ENCODE measurements around the gene PYM1. TPM values are rescaled to one million over a fixed set of nuclear protein-coding genes. Genes with fewer than 3 reads are reported as not detected.

PYM1 gene
- total and polyA plus RNA-seq, 10 donors = 26.7 to 54.0 (median 37.8) TPM

- DNase-seq = no peak
Observed at GRCh38 chr12:55938826-55939501, 11.3 kb upstream of the PYM1 start.

DNA sequence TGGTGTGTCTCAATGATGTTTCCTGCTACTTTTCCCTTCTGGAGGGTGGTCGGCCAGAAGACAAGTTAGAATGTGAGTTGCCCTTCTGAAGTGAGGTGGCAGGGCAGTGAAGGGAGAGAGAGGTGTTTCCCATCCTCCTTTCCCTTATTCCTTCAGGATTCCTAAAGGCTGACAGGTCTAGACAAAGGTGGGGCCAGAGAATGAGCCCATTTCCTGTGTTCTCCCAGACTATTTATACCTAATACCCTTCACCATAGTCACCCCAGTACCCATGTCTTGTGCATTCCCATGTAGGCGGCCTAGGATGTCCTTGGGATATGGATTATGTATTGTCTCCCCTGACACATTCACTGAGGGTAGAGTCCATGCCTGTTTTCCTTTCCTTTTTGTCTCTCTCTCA is 10.3 kb upstream of the PYM1 start:
- intact Hi-C loops (cut with DNase I; ENCODE audit: low total_unique reads) = no loop called here
- WGBS, 5 donors = 74 to 88% (median 82%) methylated on average over 2 of the region's 2 CpGs
- TF ChIP-seq, protein P1, sequence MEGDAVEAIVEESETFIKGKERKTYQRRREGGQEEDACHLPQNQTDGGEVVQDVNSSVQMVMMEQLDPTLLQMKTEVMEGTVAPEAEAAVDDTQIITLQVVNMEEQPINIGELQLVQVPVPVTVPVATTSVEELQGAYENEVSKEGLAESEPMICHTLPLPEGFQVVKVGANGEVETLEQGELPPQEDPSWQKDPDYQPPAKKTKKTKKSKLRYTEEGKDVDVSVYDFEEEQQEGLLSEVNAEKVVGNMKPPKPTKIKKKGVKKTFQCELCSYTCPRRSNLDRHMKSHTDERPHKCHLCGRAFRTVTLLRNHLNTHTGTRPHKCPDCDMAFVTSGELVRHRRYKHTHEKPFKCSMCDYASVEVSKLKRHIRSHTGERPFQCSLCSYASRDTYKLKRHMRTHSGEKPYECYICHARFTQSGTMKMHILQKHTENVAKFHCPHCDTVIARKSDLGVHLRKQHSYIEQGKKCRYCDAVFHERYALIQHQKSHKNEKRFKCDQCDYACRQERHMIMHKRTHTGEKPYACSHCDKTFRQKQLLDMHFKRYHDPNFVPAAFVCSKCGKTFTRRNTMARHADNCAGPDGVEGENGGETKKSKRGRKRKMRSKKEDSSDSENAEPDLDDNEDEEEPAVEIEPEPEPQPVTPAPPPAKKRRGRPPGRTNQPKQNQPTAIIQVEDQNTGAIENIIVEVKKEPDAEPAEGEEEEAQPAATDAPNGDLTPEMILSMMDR (IDR thresholded peaks at IDR 0.05 in 8 of 11, conservative IDR thresholded peaks at IDR 0.05 in 3 of 11) = no peak
- TF ChIP-seq POLR2AphosphoS5 (IDR thresholded peaks at IDR 0.05) (no peak), POLR2A (IDR thresholded peaks at IDR 0.05) (no peak)
- peaks cover 0 to 85% (median 46%) of the 10 kb centered on the region in 6 donors for H3K36me3 ChIP-seq
- H3K4me3 ChIP-seq = no peak overlapping the region
- H3K27ac ChIP-seq = peak overlapping the region in 1 of 8 donors; percentile 78
- peaks cover 29 to 81% (median 41%) of the 10 kb centered on the region in 6 donors for H3K4me1 ChIP-seq
- no peaks in the 10 kb centered on the region for H3K27me3 ChIP-seq (replicated peaks in 1 of 7)
- no peak for DNase-seq
- H3K9me3 ChIP-seq = no peaks in the 10 kb centered on the region

More at GRCh38 chr12:55938826-55939501, 11.3 kb upstream of the PYM1 start:
- H3K27ac ChIP-seq = peak overlapping the region in 2 of 8 donors; percentile 70 to 78
- no peaks in the 10 kb centered on the region for H3K9me3 ChIP-seq
- TF ChIP-seq, protein P1 (IDR thresholded peaks at IDR 0.05 in 8 of 11, conservative IDR thresholded peaks at IDR 0.05 in 3 of 11) = no peak
- TF ChIP-seq POLR2A (IDR thresholded peaks at IDR 0.05) = no peak
- no peak for TF ChIP-seq POLR2AphosphoS5 (IDR thresholded peaks at IDR 0.05)
- H3K36me3 ChIP-seq = peaks cover 0 to 94% (median 54%) of the 10 kb centered on the region in 6 donors
- H3K27me3 ChIP-seq (replicated peaks in 1 of 7) = no peaks in the 10 kb centered on the region
- intact Hi-C loops (cut with DNase I; ENCODE audit: low total_unique reads) = no loop called here
- WGBS, 5 donors = 91 to 93% (median 93%) methylated on average over 8 of the region's 8 CpGs
- no peak overlapping the region for H3K4me3 ChIP-seq
- peaks cover 20 to 71% (median 31%) of the 10 kb centered on the region in 6 donors for H3K4me1 ChIP-seq

- peak; percentile 80 for DNase-seq
- H3K9me3 ChIP-seq = no peaks in the 10 kb centered on the region
- TF ChIP-seq POLR2A (IDR thresholded peaks at IDR 0.05) (no peak), POLR2AphosphoS5 (IDR thresholded peaks at IDR 0.05) (peak; percentile 34 to 71 (median 63))
- TF ChIP-seq, protein P1 (IDR thresholded peaks at IDR 0.05 in 8 of 11, conservative IDR thresholded peaks at IDR 0.05 in 3 of 11) = no peak
- peaks cover 37 to 93% (median 55%) of the 10 kb centered on the region in 6 donors for H3K4me1 ChIP-seq
- intact Hi-C loops (cut with DNase I; ENCODE audit: low total_unique reads) = no loop called here
- peak overlapping the region in 6 of 8 donors; percentile 7 to 98 (median 26) for H3K4me3 ChIP-seq
- WGBS, 5 donors = 61 to 86% (median 69%) methylated on average over 26 of the region's 26 CpGs
- H3K27ac ChIP-seq = peak overlapping the region in 7 of 8 donors; percentile 22 to 99 (median 75)
- no peaks in the 10 kb centered on the region for H3K27me3 ChIP-seq (replicated peaks in 1 of 7)
- peaks cover 0 to 62% (median 27%) of the 10 kb centered on the region in 6 donors for H3K36me3 ChIP-seq
Observed at GRCh38 chr12:55935738-55936151, 8.1 kb upstream of the PYM1 start.

DNA sequence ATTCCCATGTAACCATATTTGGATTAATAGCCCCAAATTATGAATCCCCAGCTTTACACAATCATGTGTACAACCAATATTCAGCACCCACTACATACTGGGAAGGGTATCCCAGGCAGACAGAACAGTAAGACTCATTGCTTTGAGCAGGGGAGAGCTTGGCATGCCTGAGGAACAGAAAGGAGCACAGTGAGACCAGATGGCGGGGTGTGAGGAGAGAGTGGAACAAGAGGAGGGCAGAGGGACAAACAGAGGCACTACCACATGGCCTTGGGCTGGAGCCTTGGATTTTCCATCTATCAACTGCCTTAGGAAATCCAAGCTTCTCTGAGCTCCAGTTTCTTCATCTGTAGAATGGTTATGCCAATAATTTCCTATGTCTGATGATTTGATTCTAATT is 7.1 kb upstream of the PYM1 start:
- intact Hi-C loops (cut with DNase I; ENCODE audit: low total_unique reads) = no loop called here
- TF ChIP-seq POLR2AphosphoS5 (IDR thresholded peaks at IDR 0.05) (no peak), POLR2A (IDR thresholded peaks at IDR 0.05) (no peak)
- TF ChIP-seq, protein P1 (IDR thresholded peaks at IDR 0.05 in 8 of 11, conservative IDR thresholded peaks at IDR 0.05 in 3 of 11) = no peak
- no peak for DNase-seq
- peaks cover 33 to 93% (median 55%) of the 10 kb centered on the region in 6 donors for H3K4me1 ChIP-seq
- peaks cover 0 to 53% (median 27%) of the 10 kb centered on the region in 6 donors for H3K36me3 ChIP-seq
- 86 to 100% (median 94%) methylated on average over 1 of the region's 1 CpG for WGBS, 5 donors
- peak overlapping the region in 2 of 8 donors; percentile 34 to 98 for H3K4me3 ChIP-seq
- peak overlapping the region in 4 of 8 donors; percentile 75 to 99 (median 85) for H3K27ac ChIP-seq
- no peaks in the 10 kb centered on the region for H3K9me3 ChIP-seq
- H3K27me3 ChIP-seq (replicated peaks in 1 of 7) = no peaks in the 10 kb centered on the region
